Esophagus mucosa (tissue), 1 donor: ENCODE results near the gene RLN3. TPM values are rescaled to one million over a fixed set of nuclear protein-coding genes. Genes with fewer than 3 reads are reported as not detected.
"Not testable (repeated sequence)": the region's sequence is repeated elsewhere in the genome, so short reads cannot be mapped to it uniquely, and the experiment has no call there.

ENCODE experiments used
- ATAC-seq: fragments of 200-7000 bp; cut with Tn5 transposase; one replicate; pipeline ENCODE4 v1.9.1; 2020
- total RNA-seq: library from RNA; stranded (reverse); gene quantifications from one replicate; pipeline ENCODE4 v1.2.4, GENCODE V29; 2023
- donor health status: DM: yes; HTN: yes; CAD: no.

RLN3 gene
- total RNA-seq, 1 donor from 2014 or later = not detected

DNA sequence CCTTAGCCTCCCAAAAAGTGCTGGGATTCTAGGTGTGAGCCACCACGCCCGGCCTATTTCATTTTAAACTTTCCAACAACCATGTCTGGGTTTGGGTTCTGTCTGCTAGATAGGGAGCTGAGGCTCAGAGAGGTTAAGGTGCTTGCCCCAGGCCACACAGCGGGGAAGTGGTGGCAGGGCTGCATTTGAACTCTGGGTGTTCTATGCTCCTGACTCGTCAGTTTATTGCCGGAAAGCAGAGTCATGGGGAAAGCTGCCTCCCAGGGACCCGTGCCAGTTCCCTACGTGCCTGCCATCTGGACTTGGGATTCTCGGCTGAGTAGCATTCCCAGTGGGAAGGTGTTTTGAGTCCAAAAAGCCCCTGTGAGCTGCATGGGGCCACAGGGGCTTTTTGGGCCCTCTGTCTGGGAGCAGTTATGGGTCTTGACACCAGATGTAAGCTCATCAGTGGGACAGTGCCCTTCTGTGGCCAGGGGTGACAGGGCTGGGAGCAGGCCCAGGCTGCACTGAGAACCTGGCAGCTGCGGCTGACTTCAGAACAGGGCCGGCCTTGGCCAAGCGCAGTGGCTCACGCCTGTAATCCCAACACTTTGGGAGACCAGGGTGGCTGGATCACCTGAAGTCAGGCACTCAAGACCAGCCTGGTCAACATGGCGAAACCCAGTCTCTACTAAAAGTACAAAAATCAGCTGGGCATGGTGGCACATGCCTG, 32.8 kb upstream of the RLN3 start:
- no peak for ATAC-seq

DNA sequence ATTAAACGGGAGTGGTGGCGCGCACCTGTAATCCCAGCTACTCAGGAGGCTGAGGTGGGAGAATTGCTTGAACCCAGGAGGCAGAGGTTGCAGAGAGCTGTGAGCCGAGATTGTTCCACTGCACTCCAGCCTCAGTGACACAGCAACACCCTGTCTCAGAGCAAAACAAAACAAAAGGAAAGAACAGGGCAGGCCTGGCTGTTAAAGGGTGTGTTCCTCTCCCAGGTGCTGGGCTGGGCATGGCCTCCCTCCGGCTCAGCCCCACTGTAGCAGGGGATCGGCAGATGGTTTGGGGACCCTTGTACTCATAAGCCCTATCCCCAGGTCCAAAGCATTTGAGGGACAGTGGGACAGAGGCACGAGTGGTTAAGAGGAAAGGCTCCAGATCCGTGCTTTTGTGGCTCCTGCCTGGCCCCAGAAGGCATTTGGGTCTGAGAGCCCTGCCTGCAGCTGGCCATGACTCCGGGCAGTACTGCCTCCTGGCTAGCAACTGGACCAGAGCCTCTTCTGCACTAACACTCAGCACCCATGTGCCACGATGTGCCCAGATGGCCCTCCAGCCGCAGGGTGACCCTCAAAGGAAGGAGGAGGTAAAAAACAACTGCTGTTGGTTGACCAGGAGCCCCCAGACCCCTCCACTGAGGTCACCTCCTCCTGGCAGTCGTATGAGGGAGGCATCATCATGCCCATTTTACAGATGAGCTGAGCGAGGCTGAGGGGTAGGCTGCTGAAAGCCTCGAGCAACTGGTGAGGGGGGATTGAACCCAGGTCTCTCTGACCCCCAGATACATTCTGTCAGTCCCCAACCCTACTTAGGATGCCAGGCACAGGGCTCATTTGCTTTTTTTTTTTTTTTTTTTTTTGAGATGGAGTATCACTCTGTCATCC, 31.8 kb upstream of the RLN3 start:
- ATAC-seq = no peak

DNA sequence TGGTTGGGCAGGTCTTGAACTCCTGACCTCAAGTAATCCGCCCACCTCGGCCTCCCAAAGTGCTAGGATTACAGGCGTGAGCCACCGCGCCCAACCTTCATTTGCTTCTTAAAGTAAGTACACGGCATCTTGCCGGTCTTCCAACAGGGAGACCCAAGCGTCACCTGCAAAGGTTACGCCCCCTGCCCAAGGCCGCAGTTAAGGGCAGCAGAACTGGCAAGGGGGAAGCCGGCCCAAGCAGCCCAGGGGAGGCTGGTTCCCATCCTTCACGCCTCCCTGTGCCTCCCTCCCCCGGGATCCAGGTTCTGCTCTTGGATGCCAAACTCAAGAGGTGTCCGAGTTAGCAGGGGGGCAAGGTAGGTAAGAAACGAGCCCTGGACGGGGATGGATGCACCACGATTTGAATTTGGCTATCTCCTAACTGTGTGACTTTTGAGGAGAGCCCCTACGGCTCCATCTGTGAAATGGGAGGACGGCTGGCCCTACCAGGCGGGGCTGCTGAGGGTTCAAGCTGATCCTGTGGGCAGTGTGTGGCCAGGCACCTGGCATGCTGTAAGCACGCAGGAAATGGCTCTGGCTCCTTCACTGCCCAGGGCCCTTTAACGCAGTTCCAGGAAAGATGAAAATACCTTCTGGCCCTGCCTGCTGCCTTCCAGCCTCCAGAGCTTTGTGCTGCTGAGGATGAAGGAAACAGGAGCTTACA, 30.9 kb upstream of the RLN3 start:
- ATAC-seq = no peak

DNA sequence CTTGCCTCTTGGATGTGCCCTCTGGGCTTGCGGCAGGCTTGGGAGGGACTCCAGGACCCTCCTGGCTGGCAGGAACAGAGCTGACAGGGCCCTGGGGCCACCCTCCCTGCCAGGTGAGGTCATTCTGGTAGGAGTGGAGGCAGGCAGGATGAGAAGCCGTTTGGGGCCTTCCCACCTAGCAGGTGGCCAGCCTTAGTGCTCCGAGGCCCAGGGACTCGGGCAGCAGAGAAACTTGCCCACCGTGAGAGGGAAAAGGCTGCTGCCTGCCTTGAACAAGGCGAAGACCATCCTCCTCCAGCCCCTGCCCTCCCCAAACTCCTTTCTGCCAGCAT, 30.4 kb upstream of the RLN3 start:
- ATAC-seq = no peak

DNA sequence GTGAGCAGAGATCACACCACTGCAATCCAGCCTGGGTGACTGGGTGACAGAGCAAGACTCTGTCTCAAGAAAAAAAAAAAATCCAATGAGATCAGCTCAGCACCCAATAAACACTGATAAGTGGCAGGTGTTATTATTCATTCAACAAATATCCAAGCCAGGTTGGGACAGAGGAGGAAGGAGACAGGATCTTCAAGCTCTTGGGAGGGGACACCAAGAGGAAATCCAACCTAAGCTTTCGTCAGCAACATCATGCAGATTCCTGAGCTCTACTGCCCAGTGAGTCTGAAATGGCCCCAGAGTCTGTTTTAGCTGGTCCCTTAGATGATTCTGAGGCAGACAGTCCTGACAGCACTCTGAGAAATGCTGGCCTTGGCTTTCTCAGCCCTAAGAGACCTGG, 29.5 kb upstream of the RLN3 start:
- ATAC-seq = peak; percentile 51

DNA sequence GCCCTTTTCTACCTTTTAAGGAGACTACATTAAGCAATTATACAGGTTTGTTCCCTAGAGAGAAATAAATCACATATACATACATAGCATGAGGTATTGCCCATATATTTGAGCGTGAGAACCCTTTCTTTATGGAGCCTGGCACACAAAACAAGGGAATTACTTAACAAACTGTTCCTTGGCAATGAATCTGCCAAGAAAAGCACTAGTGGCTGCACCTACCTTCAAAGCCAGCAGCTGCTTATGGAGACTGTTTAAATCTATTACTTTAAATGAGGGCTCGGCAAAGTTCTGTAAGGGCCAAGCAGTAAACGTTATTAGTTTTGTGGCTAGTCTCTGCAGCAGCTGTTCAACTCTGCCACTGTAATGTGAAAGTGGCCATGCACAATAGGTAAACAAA, 28.9 kb upstream of the RLN3 start:
- no peak for ATAC-seq

DNA sequence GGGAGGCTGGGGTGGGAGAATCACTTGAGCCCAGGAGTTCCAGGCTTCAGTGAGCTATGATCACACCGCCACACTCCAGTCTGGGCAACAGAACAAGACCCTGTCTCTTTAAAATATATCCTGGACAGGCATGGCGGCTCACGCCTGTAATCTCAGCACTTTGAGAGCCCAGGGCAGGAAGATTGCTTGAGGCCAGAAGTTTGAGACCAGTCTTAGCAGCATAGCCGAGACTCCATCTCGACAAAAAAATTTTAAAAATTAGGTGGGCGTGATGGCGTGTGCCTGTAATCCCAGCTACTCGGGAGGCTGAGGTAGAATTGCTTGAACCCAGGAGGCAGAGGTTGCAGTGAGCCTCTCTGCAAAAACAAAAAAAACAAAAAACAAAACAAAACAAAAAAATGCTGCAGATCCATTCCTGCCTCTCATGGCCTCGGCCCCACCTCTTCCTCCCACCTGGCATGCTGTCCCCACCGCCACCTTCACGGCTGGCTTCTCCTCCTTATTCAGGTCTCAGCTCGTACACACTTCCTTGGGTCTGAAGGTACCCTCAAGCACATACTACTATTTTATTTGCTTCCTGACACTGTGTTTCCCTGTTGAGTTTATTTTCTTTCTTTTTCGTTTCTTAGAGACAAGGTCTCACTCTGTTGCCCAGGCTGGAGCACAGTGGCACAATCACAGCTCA, 27.1 kb upstream of the RLN3 start:
- ATAC-seq = no peak

DNA sequence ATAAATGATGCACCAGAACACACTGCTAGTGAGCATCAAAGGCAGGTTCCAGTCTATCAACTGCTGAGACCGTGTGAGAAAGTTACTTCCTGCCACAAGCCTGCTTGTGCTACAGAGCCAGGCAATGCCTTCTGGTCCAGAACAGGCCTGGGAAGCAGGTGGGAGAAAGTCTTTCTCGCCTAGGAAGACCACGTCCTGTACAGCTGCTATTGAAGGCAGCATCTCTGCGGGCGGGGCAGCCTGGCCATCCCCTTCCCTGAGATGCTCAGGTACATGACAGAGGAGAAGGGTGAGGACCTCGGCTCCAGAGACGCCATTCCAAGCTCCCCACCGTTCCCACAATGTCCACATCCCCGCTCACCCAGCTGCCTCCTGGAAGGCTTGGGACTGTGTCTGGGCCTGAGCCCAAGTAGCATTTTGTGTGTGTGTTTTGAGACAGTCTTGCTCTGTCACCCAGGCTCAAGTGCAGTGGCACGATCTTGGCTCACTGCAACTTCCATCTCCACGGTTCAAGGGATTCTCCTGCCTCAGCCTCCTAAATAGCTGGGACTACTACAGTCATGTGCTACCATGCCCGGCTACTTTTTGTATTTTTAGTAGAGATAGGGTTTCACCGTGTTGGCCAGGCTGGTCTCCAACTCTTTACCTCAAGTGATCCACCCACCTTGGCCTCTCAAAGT, 25.2 kb upstream of the RLN3 start:
- ATAC-seq = no peak

DNA sequence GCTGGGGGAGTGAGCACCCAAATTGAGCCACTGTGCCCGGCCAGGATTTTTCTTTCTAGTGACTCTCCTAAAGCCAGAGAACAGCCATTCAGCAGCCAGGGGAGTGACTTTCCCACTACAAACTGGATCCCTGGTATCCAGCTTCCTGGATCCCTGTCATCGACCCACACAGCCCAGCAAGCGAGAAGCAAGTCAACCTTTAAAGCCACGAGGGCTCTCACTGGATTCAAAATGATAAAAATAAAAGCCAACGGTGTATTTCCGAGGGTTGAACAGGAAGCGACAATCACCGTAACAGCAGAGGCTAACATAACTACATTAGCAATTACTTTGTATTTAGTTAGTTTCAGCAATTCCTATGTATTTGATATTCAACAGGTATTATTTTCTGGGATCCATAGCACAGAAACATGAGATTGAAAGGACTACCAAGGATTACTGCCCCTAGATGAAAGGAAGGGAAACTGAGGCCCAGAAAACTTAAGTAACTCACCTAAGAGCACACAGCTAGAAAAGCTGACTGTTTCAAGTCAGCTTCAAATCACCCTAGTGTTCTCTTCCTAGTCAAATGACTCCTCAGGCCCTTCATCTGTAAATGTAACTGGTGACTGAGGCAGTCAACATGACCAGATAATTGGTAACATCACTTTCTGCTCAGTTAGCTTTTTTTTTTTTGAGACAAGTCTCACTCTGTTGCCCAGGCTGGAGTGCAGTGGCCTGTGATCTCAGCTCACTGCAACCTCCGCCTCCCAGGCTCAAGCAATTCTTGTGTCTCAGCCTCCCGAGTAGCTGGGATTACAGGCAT, 24.5 kb upstream of the RLN3 start:
- ATAC-seq = no peak

DNA sequence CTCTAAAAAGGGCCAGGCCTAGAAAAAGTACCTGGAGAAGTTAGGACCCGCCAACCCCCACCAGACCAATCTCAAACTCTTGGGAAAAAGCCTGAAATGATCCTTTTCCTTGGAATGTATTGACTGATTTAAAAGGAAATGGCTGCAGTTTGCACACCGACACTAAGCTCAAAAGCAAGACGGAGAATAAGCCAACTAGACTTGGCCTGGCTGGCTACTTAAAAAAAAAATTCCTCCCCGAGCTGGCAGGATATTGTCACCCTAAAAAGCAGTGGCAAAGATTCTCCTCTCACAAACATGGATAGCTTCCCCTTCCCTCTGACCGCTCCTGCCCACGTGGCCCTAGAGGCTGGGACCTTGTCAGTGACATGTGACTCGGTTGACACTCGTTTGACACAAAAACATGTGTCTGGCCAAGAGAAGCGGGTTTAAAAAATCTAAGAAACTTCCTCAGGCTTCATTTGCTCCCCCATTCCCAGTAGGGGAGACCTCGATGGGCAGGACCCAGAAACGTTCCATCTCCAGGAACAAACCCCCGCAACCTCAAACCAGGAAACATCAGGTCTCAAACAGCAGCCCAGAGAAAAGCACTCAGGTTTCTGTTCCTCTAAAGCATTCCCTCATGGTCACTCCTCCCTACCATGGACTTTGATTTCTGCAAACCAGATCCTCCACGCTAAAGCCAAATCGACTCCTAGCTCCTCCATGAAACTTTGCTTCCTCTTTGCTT, 23.2 kb upstream of the RLN3 start:
- ATAC-seq = no peak

DNA sequence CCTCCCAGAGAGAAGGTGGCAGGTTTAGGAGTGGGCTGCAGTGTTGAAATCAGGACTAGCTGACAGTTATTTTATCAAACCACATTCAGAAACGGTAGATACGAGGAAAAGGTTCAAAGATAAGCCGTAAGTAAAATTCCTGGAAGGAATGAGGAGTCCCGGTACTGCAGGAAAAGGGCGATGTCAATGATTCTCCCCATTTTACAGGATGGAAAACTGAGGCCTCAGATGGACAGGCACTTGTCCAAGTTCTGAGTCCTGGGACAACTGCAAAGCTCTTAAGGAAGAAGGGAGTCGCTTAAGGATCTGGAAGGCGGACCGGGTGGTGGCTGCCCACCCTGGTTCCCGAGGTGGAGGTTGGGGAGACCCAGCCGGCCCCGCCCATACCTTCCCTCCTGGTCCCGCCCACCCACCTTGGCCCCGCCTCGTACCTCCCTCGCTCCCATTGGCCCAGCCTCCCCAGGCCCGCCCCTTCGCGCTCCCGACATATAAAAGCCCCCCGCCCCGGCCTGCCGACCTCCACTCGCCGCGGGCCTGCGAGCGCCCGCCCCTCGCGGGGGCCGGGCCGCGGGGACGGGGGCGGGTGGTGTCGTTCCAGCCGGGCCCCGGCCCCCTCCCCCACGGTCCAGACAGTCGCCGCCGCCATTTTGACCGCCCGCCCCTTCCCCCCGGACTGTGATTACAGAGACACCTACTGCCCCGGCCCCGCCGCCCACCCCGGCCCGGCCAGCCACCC, 22.4 kb upstream of the RLN3 start:
- ATAC-seq = peak; percentile 74

DNA sequence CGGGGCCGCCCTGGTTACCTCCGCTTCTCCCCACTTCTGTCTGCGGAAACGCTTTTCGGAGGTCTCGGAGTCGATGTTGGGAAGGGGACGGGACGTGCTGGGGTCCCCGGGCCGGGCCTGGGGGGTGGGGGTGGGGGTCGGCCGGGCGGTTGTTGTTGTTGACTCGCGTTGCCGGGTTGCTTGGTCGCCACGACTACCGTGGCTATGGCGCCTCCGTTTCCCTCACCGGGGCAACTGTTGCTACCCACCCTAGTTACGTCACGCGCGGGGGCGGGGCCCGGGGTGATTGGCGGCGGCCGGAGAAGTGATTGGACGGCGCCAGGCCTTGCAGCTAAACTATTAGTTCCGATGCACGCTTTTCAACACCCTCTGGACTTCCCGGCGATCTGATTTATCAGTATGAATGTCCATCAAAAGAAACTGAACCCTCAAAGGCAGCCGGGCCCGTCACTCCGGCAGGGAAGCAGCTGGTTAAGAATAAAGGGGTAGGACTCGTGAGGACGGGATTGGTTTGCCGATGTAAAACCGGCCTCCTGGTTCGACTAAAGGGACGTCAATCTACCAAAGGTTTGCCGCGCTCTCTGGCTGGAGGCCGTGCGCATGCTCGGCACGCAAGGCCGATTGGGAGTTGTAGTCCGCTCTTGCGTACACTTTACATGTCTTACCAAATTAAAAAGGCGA, 21.7 kb upstream of the RLN3 start, which contains the start of gene RFX1:
Gene RFX1 (minus strand): TSS at position 236 of the 681 bp plus-strand sequence. CDS start 12,477 bp downstream, outside the sequence.
- ATAC-seq = peak; percentile 89

DNA sequence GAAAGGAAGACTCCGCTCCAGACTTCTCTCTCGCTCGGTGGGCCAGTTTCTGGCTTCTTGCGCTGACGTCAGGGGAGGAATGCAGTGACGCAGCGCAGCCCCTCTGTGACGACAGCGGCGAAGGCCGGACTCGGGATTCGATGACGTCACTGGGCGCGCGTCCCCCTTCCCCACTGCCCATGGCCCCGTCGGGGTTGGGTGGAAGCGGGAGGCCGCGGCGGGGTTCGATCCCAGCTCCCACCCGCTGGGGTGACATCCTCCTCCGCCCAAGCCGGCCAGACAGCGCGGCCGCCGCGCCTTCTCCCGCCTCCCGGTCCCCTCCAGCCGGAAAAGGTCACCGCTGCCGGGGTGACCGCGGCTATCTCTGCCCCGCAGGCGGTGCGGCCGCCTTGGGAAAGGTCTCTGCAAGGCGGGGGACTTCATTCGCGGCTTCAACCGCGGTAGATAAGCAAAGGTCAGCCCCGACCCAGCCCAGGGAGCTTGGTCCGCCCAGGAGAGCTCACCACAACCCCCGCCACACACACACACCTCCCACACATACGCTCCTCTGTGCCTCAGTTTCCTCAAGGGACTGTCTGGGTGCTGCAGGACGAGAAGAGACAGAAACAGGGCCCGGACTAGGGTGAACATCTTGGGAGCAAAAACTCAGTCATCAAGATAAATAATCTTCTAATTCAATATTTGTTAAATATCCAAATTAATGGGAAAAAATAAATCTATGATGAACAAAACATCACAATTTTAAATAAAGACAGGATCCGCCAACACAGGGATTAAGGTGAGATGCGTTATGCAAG, 21.0 kb upstream of the RLN3 start:
- peak; percentile 39 for ATAC-seq

DNA sequence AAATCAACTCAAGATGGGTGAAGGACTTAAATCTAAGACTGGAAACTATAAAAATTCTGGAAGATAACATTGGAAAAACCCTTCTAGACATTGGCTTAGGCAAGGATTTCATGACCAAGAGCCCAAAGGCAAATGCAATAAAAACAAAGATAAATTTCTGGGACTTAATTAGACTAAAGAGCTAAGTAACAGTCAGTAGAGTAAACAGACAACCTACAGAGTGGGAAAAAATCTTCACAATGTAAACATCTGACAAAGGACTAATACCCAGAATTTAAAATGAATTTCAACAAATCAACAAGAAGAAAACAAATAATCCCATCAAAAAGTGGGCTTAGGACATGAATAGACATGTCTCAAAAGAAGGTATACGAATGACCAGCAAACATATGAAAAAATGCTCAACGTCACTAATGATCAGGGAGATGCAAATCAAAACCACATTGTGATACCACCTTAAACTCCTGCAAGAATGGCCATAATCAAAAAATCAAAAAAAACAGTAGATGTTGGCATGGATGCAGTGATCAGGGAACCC, 15.5 kb upstream of the RLN3 start:
- no peak for ATAC-seq

DNA sequence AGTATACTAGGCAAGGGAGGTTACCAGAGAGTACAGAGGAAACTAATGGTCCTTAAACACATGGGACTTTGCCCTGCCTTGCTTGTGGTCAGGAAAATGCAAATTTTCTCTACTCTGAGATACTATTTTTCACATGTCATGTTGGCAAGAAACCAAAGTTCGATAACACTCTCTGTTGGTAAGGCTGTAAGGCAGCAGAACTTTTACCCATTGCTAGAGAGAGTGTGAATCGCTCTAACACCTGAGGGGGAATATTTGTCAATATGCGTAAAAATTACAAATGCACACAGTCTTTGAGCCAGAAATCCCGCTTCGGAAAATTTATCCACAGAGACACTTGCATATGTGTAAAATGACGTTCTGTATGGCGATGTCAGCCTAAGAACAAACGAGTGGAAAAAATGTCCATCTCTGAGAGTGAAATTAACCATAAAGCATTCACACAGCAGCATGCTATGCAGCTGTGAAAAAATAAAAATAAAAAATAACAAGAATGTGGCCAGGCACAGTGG, 12.4 kb upstream of the RLN3 start:
- ATAC-seq = peak; percentile 42

DNA sequence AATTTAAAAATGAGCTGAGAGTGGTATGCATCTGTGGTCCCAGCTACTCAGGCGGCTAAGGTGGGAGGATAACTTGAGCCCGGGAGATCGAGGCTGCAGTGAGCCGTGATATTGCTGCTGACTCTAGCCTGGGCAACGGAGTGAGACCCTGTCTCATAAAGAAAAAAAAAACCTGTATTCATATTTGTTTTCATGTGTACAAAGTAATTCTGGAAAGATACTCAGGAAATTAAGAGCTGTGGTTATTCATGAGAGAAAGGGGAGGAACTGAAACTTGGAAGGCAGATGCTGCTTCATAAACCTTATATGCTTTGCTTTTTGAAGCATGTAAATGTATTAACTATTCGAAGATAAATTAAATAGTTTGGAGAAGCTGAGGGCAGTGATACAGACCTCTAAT, 8.8 kb upstream of the RLN3 start:
- no peak for ATAC-seq

DNA sequence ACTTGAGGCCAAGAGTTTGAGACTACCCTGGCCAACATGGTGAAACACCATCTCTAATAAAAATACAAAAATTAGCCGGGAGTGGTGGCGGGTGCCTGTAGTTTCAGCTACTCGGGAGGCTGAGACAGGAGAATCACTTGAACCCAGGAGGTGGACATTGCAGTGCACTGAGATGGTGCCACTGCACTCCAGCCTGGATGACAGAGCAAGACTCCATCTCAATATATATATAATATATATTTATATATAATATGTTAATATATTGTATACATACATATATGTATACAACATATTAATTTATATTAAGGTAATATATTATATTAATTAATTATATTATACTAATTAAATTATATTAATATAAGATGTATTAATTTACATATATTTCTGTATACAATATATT, 8.2 kb upstream of the RLN3 start:
- ATAC-seq = not testable (repeated sequence)

DNA sequence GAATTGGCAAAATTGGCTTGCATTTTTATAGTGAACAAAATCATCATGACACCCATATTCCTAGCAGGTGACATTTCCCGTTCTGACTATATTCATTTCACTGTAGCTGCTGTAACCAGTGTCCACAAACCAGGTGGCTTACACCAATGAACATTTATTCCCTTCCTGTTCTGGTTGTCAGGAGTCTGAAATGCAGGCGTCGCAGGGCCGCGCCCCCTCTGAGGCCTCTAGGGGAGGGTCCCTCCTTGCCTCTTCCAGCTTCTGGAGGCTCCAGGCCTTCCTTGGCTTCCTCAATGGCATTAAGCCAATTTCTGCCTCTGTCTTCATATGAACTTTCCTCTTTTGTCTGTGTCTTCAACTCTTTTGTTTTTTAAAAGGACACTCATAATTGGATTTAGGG, 6.5 kb upstream of the RLN3 start:
- ATAC-seq = no peak
